Cortex of kidney (tissue), 1 donor: ENCODE measurements around the gene AVPI1.
"Not testable (repeated sequence)": the region's sequence is repeated elsewhere in the genome, so short reads cannot be mapped to it uniquely, and the experiment has no call there.

Experiments used
- DNase-seq: peaks from one replicate; lab custom pipeline; 2025; lab: John Stamatoyannopoulos, UW

Gene AVPI1

GRCh38 chr10:97640174-97640867, 46.7 kb downstream of the AVPI1 start, which contains the start of gene PI4K2A:
Gene PI4K2A (plus strand): TSS chr10:97640671. CDS start chr10:97640743, 72 bp downstream.
- DNase-seq: peak; percentile 28

GRCh38 chr10:97639090-97639489, 48.0 kb downstream of the AVPI1 start:
- DNase-seq: not testable (repeated sequence)

DNA sequence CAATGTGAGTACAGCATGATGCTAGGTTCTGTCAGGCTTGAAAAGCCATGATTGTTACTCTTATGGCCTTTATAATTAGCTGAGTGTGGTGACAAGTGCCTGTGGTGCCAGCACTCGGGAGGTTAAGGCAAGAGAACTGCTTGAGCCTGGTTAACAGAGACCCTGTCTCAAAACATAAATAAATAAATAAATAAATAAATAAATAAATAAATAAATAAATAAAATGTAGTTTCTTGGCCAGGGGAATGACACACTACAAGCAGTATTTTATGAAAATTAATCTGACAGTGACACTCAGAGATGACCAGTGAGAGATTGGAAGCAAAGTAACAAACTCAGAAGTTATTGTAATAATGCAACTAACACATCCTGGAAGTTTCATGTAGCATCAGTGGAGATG, 51.5 kb downstream of the AVPI1 start:
- DNase-seq: no peak

- DNase-seq: no peak
Observed at GRCh38 chr10:97633921-97634320, 53.1 kb downstream of the AVPI1 start.

DNA sequence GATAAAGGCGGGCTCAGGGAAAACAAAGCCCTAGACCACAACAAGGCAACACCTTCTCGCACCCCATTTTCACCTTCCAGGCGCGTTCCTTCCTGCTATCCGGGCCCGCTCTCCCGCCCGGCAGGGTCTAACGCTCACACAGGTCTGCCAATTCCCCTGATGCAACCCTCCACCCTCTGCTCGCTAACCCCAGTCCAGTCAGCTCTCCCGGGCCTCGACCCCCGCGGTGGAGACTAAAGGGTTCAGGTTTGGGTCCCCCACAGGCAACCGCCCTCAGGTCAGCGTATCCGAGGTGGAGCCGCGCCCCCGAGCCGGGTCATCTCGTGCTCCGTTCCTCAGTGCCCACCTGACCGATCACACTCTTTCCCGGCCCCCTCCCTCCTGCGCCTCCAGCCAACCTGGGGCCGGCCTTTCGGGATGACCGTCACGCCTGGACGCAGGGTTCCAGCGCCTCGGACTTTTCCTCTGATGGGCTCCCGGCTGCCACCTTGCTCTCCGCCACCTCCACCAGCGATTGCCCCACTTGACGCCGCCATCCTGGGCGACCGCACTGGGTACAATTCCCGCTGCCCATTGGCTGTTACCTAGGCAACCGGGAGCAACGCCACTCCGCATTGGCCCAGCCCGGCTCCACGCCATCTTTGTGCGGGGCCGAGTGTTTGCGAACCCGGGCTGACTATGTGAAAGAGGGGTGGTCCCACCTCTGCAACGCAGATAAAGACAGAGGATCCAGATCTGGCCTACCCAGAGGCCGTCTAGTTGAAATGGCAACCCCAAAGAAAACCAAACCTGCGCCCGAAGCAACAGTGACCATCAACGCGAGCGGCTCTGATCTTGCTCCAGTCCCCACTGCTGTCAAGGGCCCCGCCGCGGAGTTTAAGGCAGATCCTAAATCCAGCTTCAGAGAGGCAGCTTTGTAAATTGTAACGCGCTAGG, 53.8 kb downstream of the AVPI1 start, which contains the start of gene MORN4:
Gene MORN4 (minus strand): TSS at position 552 of the 936 bp plus-strand sequence. CDS start 13,847 bp downstream, outside the sequence.
- DNase-seq: peak; percentile 68

DNA sequence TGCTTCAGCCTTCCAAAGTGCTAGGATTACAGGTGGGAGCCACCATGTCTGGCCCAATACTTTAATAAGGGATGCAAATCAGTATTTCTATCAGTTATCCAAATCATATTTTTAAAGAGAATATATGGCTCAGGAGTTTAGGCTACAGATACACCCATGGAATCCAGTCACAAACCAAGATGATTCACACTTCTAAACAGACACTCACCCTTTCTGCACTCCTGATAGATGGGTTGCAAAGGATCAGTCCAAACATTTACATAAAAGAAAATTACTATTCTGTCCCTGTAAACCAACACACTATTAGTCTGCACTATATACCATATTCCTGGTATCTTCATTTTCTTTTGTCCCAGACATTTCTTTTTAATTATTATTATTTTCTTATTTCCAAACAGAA, 55.9 kb downstream of the AVPI1 start:
- DNase-seq: no peak

DNA sequence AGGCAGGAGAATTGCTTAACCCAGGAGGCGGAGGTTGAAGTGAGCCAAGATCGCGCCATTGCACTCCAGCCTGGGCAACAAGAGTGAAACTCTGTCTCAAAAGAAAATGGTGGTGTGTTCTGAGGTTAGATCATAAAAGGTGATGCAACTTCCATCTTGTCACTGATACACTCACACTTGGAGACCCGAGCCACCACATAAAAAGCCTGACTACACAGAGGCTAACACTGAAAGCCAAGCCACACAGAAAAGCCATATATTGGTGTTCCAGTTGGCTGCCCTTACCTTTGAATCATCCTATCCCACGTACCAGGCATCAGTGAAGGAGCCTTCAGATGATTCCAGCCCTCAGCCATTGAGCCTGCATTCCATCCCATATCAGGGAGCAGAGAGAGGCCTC, 57.8 kb downstream of the AVPI1 start:
- no peak for DNase-seq

GRCh38 chr10:97628228-97628627, 58.8 kb downstream of the AVPI1 start:
- DNase-seq: no peak

GRCh38 chr10:97627731-97628130, 59.3 kb downstream of the AVPI1 start:
- DNase-seq: no peak
